HG02759 (cell line): ENCODE data around the gene KIF1B.
A peak's percentile ranks its signal among the peaks of the same experiment; 100 is the strongest.
"Not testable (repeated sequence)": the region's sequence is repeated elsewhere in the genome, so short reads cannot be mapped to it uniquely, and the experiment has no call there.

Experiments
- ATAC-seq: cut with Tn5 transposase; IDR thresholded peaks from one replicate; pipeline ENCODE4 v1.9.1; 2021; ENCODE audit warnings: mild to moderate bottlenecking, moderate library complexity; ENCODE audit not compliant: unreplicated experiment

Gene KIF1B

DNA sequence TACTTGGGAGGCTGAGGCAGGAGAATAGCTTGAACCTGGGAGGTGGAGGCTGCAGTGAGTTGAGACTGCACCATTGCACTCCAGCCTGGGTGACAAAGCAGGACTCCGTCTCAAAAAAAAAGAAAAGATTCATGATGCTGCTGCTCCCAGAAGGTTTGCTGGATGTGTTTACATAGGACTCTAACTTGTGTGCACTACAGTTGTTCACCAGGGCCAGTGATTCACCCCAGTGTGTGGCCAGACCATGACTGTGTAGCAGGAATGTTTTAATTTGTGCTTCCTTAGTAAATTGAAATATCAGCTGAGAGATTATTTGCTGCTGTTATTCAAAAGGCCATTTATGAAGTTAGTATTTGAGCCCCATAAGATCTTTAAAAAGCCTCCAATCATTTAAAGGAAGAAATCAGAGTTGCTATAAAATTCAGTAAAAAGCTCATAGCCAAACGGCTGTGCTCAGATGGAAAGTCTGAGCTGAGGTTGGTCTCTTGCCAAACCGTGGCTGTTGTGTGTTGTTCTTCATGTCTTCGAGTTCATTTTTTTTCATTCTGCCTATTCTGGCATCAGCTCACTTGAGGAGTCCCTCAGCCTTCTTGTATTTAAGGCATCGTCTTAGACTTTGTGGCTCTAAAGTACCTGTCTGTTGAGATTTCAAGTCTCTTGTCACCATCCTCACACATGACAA, 170.4 kb downstream of the KIF1B start:
- no peak for ATAC-seq

DNA sequence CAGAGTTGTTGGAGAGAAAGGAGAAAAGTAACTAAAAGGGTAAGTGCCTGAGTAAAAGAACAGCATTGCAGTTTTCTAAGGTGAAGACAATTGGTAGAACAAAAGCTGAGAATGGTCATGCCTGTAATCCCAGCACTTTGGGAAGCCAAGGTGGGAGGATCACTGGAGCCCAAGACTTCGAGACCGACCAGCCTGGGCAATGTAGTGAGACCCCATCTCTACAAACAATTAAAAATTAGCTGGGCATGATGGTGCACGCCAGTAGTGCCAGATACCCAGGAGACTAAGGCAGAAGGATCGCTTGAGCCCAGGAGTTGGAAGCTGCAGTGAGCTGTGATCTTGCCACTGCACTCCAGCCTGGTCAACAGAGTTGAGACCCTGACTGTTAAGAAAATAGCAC, 173.3 kb downstream of the KIF1B start:
- no peak for ATAC-seq

DNA sequence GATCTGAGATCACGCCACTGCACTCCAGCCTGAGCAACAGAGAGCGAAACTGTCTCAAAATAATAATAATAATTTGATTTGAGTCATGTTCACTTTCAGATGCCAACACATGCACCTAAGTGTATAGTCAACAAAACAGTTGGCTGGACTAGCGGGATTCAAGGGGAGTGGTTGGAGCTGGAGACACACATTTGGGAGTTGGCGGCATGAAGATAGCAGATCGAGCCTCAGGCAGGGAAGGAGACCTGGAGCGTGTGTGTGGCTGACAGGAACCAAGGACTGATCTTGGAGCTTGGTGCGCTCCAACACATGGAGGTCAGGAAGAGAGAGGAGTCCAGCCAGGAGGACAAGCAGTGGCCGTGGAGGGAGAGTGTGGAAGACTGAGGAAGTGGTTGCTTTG, 173.8 kb downstream of the KIF1B start:
- ATAC-seq = no peak

DNA sequence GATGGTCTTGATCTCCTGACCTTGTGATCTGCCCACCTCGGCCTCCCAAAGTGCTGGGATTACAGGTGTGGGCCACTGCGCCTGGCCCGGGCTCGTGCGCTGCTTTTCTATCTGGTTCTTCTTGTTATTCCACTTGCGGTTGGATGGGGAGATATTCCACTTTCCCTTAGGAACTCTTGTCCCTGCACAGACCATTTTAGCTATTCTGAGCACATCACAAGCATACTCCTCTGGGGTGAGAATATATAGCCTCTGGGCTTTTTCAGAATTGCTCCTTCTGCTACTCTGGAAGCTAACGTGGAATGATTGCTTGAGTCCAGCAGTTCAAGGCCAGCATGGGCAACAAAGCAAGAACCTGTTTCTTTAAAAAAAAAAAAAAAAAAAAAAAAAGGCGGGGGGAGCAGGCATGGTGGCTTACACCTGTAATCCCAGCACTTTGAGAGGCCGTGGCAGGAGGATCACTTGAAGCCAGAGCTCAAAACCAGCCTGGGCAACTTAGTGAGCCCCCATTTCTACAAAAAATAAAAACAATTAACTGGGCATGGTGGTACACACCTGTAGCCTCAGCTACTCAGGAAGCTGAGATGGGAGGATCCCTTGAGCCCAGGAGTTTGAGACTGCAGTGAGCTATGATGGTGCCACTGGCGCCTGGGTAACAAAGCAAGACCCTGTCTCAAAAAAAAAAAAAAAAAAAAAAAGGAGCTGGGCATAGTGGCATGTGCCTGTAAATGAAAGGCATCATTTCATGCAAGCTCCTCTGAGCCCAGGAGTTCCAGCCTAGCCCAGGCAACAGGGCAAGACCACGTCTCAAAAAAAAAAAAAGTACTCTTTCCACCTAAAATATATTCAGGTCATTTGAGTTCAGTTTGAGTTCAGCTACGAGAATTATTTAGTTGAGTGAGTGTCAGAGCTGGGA, 176.6 kb downstream of the KIF1B start:
- no peak for ATAC-seq

DNA sequence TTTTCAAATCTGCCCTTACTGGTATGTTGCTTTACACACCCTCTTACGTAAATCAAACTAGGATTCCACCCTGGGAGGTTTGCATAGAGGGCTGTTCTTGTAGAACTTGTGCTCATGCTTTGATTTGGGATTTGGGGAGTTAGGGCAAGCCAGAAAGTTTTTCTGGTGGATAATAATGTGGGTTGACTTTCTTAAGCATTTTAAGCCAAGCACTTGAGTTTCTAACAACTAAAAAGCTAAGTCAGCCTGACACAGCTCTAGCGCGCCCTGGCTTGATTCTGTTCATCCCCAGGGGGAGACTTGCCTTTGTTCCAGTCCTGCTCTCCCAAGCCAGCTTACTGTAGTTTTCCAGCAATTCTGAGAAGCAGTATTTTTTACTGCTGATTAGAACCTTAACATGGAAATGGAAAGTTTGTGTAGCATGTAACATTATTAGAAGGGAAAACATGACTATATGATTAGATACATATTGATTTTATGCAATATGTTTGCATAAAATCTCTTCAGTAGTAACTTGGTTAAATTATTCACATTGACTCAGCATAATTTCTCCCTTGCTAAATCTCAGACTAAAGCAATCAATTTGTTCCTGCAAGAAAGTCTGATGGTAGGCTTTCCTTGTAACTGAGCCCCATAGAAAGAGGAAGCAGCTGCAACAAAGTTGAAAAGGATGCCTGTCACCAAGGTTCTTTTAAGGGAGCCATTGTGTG, 177.5 kb downstream of the KIF1B start:
- ATAC-seq = no peak

DNA sequence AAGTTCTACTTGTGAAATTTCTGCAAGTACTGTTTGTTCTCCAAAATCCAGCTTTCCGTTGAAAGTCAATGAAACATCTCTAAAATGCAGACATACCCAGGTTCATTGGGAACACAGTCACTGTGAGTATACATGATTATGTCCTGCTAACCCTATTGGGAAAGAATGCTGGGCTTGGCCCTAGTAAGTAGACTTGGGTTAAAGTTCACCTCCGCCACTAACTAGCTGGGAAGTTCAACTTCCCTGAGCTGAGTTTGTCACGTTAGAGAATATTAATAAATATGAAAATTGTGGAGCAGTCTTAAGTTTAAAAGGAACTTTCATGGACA, 178.0 kb downstream of the KIF1B start:
- no peak for ATAC-seq

DNA sequence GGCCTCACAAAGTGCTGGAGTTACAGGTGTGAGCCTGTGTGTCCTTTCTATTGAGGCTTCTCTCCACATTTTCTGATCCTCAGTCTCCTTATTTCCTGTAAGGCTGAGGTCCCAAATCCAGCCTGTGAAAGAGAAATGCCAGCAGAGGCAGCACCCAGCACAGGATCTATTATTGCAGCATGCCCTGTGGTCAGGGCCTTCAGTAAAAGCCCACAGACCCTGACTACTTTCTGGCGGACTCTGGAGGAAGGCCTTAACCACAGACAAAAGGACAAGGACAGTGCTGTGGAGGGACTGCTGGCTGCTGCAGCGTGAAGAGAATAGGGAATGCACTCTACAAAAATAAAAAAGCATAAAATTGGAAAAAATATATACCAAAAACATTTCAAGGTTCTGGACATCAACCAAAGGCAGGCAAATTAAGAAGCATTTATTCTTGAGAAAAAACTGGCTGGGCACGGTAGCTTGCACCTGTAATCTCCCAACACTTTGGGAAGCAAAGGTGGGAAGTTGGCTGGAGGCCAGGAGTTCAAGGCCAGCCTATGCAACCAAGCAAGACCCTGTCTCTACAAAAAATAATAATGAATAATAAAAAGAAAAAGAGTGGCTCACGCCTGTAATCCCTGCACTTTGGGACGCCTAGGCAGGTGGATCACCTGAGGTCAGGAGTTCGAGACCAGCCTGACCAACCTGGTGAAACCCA, 179.1 kb downstream of the KIF1B start:
- ATAC-seq = no peak

DNA sequence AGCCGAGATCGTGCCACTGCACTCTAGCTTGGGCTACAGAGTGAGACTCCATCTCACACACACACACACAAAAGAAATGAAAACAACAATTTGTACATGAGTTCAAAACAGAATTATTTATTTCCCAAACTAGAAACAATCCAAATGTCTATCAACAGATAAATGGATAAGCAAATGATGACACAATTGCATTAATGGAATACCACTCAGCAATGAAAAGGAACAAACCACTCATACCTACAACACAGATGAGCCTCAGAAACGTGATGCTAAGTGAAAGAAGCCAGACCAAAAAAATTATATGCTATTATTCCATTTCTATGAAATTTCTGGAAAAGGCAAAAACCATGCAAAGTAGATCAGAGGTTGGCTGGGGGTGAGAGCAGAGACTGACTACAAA, 186.5 kb downstream of the KIF1B start:
- no peak for ATAC-seq

DNA sequence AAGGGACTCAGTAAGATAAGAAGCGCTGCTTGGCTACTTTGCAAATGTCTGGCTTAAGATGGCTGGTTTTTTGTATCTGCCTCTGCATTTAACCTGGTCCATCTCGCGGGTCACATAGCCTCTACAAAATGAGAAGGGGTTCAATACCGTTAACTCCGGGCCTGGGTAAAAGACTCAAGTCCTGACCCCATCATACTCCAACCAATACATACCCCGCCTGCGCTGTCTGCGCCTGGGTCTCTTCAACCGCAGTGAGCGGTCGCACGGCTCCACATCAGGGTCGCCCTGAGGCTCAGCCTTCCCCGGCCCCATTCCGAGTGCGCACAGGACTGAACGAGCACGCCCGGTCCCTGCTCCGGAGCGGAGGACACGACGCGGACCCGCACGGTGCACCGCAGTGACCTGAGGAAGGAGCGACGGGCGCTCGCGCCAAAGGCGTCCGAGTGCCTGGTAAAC, 187.9 kb downstream of the KIF1B start:
- no peak for ATAC-seq

DNA sequence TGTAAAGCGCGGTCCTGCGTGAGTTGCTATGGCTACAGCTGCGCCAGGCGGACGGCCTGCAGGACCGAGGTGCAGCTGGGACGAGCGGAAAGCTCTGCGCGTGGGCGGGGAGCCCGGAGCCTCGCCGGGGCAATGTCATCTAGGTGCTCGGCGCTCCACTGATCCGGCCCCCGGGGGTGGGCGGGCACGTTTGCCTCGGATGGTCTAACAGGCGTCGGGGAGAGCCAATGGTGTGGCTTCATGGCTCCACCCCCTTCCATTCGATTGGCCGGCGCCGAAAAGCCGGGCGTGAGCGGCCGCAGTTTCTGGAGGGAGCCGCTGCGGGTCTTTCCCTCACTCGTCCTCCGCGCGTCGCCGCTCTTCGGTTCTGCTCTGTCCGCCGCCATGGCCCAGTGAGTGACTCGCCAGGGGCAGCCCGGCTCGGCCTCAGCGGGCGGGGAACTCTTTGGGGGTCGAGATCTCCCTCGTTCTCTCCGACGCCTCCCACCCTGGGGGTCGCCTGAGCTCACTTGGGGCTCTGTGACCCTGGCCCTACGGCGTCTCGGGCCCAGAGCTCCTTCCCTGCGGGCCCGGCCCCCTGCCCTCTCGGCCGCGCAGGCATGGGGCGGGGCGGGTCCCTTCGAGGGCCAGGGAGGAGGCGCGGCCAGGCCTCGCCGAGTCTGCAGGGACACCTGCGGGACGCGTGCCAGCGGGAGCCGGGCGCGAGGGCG, 188.5 kb downstream of the KIF1B start, which contains the start of gene PGD:
Gene PGD (plus strand): TSS at position 331 of the 710 bp plus-strand sequence. CDS start 54 bp downstream, at position 385.
- peak; percentile 95 for ATAC-seq

DNA sequence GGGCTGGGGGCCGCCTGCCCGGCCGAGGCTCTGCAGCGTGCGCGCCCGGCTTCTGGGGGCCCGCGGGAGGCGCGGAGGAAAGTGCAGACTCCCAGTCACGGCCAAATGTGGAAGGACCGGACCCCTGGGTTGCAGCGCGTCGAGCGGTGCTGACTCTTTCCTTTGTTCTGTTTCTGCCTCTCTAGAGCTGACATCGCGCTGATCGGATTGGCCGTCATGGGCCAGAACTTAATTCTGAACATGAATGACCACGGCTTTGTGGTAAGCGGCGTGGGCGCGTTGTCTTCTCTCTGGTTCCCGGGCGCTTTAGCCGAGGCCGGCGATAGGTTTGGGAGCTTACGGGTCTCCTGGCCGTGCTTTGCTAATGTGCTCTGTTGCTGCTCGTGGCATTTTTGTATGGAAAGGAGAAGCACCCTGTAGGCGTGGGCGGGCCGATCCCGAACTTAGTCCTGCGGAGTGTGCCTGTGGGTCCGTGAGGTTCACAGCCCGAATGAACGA, 189.1 kb downstream of the KIF1B start:
- ATAC-seq = no peak

DNA sequence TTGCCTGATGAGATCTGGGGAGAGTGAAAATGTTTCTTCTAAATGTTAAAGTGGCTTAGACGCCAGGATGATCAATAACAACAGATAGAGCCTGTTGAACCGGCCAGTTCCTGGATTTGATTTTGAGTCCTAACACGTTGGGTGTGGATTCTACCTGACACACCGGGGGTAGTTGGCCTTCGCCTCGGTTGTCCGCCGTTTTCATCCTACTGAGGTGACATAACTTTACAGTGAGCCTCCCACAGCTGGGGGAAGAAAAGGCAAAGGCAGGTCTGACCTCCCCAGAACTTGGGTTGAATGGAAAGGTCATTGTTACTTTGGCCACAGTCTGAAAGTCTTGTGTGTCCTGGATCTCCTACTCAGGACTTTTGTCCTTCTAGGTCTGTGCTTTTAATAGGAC, 189.6 kb downstream of the KIF1B start:
- no peak for ATAC-seq

DNA sequence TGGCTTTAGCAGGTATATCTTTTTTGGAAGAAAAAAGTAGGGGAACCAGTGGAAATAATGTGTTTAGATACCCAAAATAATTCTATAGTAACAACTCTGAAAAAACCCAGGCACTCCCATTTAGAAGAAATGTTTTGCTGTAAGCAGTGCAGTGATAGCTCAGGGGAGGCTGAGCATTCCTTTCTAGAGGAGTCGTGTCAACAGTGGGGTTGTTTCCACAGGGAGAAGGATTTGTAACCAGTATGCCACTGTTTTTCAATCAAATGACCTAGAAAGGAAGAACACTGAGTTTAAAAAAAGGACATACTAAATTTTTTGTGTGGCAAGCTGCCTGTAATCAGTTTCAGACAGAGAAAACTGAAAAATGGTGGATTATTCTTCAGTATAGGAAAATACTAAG, 190.9 kb downstream of the KIF1B start:
- no peak for ATAC-seq

DNA sequence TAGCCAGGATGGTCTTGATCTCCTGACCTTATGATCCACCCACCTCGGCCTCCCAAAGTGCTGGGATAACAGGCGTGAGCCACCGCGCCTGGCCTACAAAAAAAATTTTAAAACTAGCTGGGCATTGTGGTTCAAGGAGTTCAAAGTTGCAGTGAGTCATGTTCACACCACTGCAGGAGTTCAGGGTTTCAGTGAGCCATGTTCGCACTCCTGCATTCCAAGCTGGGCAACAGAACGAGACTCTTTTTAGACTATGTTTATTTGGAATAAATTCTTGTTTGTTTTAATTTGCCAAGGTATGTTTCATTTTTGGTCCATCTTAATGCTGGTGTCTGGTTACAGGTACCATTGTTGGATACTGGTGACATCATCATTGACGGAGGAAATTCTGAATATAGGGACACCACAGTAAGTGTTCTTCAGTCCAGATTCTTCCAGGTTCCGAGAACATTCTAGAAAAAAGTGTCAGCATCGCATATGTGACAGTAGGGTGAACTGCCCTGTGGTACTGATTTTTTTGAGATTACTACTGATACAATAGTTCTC, 192.4 kb downstream of the KIF1B start:
- ATAC-seq = no peak

DNA sequence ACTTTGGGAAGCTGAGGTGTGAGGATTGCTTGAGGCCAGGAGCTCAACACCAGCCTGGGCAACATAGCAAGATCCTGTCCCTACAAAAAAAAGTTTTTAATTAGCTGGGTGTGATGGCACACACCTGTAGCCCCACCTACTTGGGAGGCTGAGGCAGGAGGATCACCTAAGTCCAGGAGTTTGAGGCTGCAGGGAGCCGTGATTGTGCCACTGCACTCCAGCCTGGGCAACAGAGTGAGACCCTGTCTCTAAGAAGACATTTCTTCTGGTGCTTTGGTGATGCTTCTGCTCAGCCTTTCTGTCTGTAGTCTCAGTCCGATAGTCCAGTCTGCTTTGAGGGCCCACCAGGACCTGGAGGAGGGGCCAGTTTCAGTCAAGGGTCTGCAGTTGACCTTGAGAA, 196.8 kb downstream of the KIF1B start:
- ATAC-seq = no peak

DNA sequence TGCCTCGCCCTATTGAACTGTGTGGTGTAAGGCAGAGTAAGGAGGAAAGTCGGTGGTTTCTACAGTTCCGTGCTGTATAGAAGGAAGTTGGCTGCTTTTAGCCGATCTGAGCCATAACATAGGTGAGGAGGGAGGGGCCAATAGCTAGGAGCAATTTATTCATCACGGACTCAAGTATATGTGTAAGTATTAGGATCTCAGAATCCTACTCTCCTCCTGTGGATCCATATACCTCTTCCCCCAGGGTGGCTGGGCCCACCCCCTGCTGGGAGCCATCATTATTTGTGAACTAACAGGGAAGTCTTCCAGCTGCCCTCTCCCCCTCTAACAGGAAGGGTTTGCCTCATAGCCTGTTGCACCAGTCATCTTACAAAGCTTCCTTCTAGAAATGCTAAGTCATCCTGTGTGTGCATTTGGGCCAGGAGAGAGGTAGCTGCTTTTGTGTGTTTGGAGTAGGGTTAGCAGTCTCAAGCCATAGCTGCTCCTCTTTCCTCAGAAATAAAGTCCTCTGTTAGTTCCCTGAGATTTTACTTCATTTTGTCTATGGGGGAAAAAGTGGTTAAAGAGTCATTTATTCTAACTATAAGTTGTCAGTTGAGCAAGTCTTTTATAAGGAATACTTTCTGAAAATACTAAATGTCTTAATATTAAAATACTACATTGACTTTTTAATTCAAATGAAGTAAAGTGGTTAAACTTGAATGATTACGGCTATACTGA, 205.0 kb downstream of the KIF1B start:
- no peak for ATAC-seq

DNA sequence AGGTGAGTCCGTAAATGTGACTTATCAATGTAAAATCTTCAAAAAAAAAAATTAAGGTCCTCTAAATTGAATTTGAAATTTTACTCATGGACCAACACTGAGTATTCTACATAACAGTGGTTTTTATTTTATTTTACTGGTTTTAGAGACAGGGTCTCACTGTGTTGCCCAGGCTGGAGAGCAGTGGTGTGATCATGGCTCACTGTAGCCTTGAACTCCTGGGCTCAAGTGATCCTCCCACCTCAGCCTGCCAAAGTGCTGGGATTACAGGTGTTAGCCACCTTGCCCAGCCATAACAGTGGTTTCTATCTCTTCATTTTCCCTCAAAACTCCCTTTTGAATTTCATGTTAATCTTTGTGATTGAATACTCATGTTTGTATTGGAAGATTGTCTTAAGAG, 205.6 kb downstream of the KIF1B start:
- ATAC-seq = not testable (repeated sequence)

DNA sequence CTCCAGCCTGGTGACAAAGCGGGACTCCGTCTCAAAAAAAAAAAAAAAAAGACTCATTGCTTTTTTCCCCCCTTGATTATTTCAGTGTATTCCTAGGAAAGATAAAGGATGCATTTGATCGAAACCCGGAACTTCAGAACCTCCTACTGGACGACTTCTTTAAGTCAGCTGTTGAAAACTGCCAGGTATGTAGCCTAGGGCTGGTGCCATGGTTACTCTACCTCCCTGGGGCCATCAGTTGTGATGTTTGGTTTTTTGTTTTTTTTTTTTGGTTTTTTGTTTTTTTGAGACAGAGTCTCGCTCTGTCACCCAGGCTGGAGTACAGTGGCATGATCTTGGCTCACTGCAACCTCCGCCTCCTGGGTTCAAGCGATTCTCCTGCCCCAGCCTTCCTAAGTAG, 208.4 kb downstream of the KIF1B start:
- not testable (repeated sequence) for ATAC-seq

DNA sequence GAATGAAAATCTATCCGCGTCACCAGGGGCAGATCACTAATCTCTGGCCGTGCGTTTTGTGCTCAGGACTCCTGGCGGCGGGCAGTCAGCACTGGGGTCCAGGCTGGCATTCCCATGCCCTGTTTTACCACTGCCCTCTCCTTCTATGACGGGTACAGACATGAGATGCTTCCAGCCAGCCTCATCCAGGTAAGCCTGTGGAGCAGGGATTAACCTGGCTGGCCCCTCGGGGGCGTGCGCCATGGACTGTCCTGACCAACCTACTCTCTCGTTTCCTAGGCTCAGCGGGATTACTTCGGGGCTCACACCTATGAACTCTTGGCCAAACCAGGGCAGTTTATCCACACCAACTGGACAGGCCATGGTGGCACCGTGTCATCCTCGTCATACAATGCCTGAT, 209.0 kb downstream of the KIF1B start:
- ATAC-seq = no peak
